ENCODE measurements around the gene MRPL19.
A peak's percentile ranks its signal among the peaks of the same experiment; 100 is the strongest.

Gene MRPL19

GRCh38 chr2:75646583-75647425, at the start of gene MRPL19:
Gene MRPL19, plus strand, starts transcription at chr2:75646783. Its CDS starts 25 bp downstream, at chr2:75646808.
- peak; percentile 85 to 86 for DNase-seq

GRCh38 chr2:75596784-75597183, 49.8 kb upstream of the MRPL19 start:
- DNase-seq, result no peak

GRCh38 chr2:75597949-75598348, 48.6 kb upstream of the MRPL19 start:
- no peak for DNase-seq

DNA sequence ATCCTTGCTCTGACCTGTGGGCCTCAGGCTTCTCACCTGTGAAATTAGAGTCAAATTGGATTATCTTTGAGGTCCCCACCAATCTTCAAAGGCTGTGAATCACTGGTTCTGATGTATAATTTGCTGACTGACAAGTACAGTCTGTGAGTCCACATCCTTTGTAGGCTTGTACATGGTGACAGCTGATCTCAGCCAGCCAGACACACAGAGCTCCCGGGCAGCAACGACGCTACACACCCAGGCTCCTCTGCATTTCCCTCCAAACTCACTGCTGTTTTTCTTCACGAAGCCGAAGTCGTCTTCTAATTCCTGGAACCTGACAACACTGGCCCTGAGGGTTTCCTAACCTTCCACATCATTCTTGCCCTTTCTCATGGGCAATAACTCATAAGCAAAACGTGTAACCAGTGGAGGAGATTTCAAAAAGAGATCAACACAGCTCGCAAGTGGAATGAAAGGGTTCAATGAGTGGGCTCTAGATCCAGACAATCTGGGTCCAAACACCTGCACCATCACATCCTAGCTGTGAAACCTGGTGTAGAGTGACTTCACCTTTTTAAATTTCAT, 47.9 kb upstream of the MRPL19 start:
- no peak for DNase-seq

DNA sequence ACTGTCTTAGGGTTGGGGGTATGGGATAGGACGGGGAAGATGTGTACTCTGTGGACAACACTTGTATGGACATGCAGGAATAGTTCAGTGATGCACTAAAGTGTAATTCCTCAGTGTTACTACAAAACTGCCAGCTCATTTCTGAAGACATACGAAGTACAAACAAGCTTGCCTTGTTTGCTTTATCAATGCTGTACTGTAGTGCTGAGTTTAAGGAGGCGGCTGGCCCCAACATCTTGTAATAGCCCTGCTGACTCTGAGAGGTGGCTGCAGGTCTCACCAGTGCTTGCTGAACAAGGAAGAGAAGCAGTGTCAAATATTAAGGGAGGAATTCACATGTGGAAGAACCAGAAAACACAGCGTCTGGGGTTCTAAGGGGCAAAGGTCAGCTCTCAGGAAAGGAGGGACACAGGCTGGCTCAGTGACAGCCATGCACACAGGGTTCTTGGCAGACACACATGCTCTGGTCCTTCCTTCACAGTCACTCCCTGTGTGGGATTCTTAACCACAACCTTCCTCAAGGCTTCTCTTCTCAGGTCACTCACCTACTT, 46.0 kb upstream of the MRPL19 start:
- no peak for DNase-seq

- no peak for DNase-seq
These were observed 43.8 kb upstream of the MRPL19 start for GRCh38 chr2:75602724-75603342.

DNA sequence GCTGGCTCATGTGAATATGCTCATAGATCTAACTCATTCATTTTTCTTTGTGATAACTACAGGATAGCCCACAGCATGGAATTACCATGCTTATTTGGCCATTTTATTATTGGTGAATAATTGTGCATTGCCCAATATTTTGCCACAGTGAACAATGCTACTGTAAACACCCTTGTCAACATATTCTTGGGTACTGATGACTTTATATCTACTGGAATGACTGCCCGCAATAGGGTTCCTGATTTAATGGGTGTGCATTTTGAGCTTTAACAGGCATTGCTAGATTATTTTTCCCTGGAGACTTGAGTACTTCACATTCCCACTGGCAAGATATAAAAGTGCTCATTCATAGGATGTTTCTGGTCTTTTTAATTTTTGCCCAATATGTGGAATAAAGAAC, 43.1 kb upstream of the MRPL19 start:
- no peak for DNase-seq

- no peak for DNase-seq
These were observed 42.1 kb upstream of the MRPL19 start for GRCh38 chr2:75604484-75604883.

GRCh38 chr2:75605770-75606529, 40.6 kb upstream of the MRPL19 start:
- DNase-seq, result no peak

DNA sequence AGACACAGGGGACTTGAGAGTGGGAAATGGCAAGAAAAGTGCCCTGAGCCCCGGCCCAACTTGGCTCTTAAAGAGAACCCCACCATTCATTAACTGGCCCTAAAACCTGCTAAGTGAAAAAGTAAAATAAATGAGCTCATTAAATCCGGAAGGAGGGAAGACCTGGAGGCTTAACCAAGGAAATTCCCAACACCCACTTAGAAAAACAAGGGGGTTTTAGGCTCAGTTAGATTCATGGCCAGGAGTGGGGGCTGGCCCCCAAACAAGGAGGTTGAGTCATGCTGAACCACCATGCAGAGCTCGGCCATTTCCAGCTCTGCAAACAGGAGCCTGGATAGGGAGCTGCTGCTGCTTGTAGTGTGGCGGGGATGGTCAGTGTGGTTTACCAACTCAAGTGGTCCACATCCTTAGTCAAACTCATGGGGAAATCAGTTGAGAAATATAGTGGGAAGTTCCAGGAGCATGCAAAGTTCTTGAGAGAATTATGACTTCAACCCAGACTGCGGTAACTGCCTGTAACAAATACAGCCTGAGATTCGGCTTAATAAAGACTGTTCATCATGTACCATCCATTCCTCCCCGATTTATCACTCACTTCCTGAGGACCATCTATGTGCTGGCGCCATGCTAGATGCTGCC, 39.7 kb upstream of the MRPL19 start:
- DNase-seq, result no peak

GRCh38 chr2:75607400-75607798, 39.2 kb upstream of the MRPL19 start:
- no peak for DNase-seq

DNA sequence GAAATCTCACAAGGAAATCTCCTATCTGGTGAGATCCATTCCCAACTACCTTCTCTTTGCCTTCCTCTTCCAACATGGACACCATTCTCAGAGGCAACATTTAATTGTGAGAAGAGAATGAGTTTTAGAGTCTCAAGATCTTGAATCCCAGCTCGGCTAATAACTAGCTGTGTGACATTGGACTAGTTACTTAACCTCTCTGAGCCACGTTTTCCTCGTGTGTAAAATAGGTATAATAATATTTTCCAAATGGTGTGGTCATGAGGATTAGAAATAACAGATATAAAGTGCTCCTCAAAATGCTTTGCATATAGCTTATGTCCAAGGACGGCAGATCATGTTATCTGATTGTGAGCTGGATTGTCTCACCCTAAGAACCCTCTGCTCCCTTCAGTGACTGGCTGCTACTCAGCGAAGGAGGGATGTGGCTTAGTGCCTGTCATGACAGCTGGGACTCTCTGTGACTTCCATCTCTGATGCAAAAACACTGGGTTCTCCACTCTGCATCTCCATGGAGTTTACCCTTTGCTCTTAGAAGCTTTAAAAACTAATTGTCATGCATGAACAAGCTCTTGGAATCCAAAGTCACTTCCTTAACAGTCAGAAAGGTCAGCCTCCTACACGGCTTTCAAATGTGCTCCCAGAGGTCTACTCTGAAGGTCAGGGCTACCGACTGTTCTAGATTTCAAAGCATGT, 38.4 kb upstream of the MRPL19 start:
- no peak for DNase-seq

DNA sequence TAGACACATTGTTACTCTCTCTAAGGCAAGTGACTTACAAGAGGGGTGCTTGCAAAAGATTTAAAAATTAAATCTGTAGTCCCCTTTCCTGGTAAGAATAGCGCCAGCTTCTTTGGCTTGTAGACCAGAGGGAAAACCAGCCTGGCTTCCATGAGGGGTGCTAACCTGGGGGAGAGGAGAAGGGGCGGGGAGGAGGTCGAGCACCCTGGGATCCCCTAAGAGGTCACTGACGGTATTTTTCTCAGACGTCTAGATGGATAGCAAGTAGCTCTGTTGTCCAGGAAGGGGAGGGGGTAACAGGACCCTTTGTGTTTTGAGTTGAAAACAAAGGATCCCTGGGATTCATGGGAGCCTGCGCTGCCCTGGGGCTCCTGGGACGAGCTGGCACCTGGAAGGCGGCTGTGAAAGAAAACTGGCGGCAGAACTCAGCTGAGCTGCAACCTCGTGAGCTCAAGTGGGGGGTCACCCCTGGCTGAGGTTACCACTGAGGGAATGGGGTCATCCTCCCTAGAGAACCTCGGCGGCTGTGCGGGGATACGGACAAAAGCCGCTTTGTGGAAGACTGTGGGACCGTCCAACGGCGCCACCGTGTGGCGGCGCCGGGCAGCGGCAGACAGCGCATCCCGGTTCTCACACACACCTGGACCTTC, 37.8 kb upstream of the MRPL19 start:
- DNase-seq, result no peak

DNA sequence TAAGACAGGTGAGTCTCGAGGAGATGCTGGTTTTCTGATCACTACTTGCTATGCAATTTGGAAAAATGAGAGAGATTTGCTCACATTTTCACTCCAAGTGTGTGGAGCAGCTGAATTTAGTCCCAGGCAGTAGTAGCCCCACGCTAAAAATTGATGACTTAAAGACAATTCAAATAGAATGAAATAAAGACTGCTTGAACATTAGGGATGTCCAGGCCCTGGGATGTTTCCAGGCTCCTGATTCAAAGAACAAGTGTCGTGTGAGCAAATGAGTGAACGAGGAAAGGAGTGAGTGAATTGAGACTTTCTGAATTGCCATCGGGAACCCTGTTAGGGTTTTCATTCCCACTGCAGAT, 37.3 kb upstream of the MRPL19 start:
- no peak for DNase-seq

- DNase-seq, result no peak
These were observed 36.6 kb upstream of the MRPL19 start for GRCh38 chr2:75609937-75610508.

DNA sequence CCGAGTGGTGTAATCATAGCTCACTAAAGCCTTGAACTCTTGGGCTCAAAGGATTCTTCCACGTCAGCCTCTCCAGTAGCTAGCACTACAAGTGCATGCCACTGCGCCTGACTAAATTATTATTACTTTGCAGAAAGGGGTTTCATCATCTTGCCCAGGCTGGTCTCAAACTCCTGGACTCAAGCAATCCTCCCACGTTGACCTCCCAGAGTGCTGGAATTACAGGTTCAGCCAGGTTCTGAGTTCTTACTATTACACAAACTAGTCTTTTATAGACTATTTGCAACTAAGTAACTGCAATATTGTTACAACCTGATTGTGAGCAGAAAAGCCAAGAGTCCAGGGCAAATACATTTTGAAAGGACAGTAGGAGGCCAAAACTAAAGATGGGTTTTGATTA, 35.9 kb upstream of the MRPL19 start:
- DNase-seq, result no peak

- DNase-seq, result no peak
These were observed 34.3 kb upstream of the MRPL19 start for GRCh38 chr2:75612108-75612861.

GRCh38 chr2:75612862-75613243, 33.7 kb upstream of the MRPL19 start:
- DNase-seq, result no peak

GRCh38 chr2:75614162-75614651, 32.4 kb upstream of the MRPL19 start:
- no peak for DNase-seq

GRCh38 chr2:75616406-75616805, 30.2 kb upstream of the MRPL19 start:
- DNase-seq, result no peak

All from AML-193 (cell line).